Measurements from ENCODE around the gene HMCN2. TPM values are rescaled to one million over a fixed set of nuclear protein-coding genes. Genes with fewer than 3 reads are reported as not detected.
A peak's percentile ranks its signal among the peaks of the same experiment; 100 is the strongest.

Gene HMCN2
- total RNA-seq, 6 experiments from 2014 or later = 0.31 to 2.0 (median 1.1) TPM

DNA sequence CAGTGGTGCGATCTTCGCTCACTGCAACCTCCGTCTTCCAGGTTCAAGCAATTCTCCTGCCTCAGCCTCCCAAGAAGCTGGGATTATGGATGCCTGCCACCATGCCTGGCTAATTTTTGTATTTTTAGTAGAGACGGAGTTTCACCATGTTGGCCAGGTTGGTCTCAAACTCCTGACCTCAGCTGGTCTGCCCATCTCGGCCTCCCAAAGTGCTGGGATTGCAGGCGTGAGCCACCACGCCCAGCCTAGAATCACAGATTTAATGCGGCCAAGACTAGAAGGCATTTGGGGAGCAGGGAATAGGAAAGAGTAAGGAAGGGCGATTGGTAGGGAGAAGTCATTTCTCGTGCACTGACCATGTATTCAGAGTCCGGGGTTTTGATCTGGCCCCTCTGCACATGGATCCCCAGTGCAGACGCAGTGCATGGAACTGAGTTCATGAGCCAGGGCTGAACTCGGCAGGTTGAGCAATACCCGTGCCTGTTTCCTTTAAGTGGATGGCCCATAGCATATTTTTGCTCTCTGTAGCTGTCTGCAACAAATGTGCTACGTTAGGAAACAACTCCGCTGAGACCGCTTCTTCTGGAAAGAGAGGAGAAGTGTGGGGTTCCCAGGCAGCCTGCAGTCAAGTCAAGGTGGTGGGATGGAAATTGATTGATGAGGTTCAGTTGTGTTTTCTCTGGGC lies 3.4 kb upstream of the HMCN2 start:
- Histone ChIP-seq H3K4me3 (no peak overlapping the region), H3K9me3 (no peaks in the 10 kb centered on the region), H3K27me3 (no peaks in the 10 kb centered on the region), H3K27ac (peak overlapping the region in 1 of 3 donors; percentile 3), H3K36me3 (no peaks in the 10 kb centered on the region), H3K4me1 (peaks cover 0 to 58% (median 25%) of the 10 kb centered on the region in 4 donors)
- ATAC-seq = peak; percentile 5 to 52 (median 44)
- WGBS (ENCODE audit: insufficient coverage, low coverage, low lambda C conversion rate, missing lambda C conversion rate) = 68% methylated on average over 16 of the region's 17 CpGs
- intact Hi-C loops (cut with DNase I) = loop anchor here in 1 of 2 donors (10.0 kb wide), 1 partner anchor 83 kb away; no protein-coding TSS in a partner anchor
- TF ChIP-seq, protein P1, sequence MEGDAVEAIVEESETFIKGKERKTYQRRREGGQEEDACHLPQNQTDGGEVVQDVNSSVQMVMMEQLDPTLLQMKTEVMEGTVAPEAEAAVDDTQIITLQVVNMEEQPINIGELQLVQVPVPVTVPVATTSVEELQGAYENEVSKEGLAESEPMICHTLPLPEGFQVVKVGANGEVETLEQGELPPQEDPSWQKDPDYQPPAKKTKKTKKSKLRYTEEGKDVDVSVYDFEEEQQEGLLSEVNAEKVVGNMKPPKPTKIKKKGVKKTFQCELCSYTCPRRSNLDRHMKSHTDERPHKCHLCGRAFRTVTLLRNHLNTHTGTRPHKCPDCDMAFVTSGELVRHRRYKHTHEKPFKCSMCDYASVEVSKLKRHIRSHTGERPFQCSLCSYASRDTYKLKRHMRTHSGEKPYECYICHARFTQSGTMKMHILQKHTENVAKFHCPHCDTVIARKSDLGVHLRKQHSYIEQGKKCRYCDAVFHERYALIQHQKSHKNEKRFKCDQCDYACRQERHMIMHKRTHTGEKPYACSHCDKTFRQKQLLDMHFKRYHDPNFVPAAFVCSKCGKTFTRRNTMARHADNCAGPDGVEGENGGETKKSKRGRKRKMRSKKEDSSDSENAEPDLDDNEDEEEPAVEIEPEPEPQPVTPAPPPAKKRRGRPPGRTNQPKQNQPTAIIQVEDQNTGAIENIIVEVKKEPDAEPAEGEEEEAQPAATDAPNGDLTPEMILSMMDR (IDR thresholded peaks at IDR 0.05) = no peak
- no peak for TF ChIP-seq POLR2A (IDR thresholded peaks at IDR 0.05)
- peak in 1 of 3 donors; percentile 66 for DNase-seq

DNA sequence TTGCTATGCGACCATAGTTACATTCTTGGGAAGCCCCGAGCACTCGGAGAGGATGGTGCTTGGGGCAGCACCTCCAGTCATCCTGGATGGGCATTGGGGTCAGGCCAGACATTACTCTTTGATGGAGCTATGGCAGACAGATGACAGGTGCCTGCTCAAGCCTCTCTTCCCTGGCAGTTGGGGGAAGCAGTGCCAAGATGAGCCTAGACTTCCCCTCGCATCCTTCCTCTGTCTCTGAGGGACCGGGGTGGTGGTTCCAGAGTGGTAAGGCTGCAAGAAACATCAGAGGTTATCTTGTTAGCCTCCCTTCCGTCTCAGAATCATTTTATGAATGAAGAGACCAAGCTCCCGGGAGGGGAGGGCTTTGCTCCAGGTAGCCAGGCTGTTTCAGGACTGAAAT lies 2.8 kb upstream of the HMCN2 start:
- 89% methylated on average over 3 of the region's 7 CpGs for WGBS (ENCODE audit: insufficient coverage, low coverage, low lambda C conversion rate, missing lambda C conversion rate)
- Histone ChIP-seq H3K9me3 (no peaks in the 10 kb centered on the region), H3K4me1 (peaks cover 0 to 58% (median 25%) of the 10 kb centered on the region in 4 donors), H3K4me3 (no peak overlapping the region), H3K36me3 (no peaks in the 10 kb centered on the region), H3K27me3 (no peaks in the 10 kb centered on the region), H3K27ac (peak overlapping the region in 1 of 3 donors; percentile 3)
- TF ChIP-seq, protein P1 (IDR thresholded peaks at IDR 0.05) = no peak
- no peak for TF ChIP-seq POLR2A (IDR thresholded peaks at IDR 0.05)
- DNase-seq (no peak), ATAC-seq (no peak)
- intact Hi-C loops (cut with DNase I) = loop anchor here in 1 of 2 donors (10.0 kb wide), 1 partner anchor 82 kb away; no protein-coding TSS in a partner anchor

DNA sequence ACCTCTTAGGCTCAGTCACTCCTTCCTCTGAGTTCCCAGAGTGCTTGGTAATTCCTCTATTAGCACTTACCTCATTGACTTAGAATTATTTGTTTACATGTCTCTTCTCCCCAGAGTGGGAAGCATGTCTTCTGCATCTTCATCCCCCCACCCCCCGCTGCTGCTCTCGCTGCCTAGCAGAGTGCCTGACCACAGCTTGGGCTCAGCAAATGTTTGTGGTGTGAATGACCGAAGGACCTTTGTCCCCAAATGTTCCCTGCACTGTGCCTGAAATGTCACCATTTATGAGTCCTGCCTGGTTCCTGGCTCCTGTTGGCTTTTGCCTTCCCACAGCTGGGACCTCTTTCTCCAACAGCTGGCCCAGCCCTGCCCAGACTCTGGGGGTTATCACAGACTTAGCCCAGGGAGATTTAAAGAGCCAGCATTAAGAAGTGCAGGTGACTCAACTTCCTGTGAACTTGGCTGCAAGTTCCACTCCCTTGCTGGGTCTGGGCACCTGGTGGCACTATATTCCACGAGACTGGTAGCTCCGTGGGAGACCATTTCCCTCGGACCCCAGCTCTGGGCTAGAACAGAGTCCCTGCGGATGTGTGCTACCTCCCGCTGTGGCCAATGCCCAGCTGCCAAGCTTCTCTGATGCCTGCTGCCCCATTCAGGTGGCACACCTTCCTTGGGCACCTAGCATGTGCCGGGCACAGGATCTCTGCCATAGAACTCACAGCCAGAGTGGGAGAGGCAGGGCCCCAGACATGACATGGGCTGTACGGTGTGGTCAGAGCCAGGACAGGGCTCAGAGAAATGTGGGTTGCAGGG lies 1.8 kb upstream of the HMCN2 start:
- DNase-seq = peak; percentile 52 to 88 (median 72)

More for the DNA sequence above, 1.8 kb upstream of the HMCN2 start:
- Histone ChIP-seq H3K27ac (peak overlapping the region in 2 of 3 donors; percentile 44 to 49), H3K9me3 (no peaks in the 10 kb centered on the region), H3K4me3 (no peak overlapping the region), H3K4me1 (peaks cover 0 to 56% (median 23%) of the 10 kb centered on the region in 4 donors), H3K36me3 (no peaks in the 10 kb centered on the region), H3K27me3 (no peaks in the 10 kb centered on the region)
- ATAC-seq = peak; percentile 82 to 88 (median 85)
- TF ChIP-seq, protein P1 (IDR thresholded peaks at IDR 0.05) = peak in 2 of 4 donors; percentile 18 to 44
- TF ChIP-seq POLR2A (IDR thresholded peaks at IDR 0.05) = no peak
- intact Hi-C loops (cut with DNase I) = loop anchor here in 1 of 2 donors (10.0 kb wide), 1 partner anchor 81 kb away; no protein-coding TSS in a partner anchor
- WGBS (ENCODE audit: insufficient coverage, low coverage, low lambda C conversion rate, missing lambda C conversion rate) = 38% methylated on average over 4 of the region's 10 CpGs

Data from right lobe of liver (tissue), 6 donors.